Uterus (tissue), 4 donors: Measurements from ENCODE around the gene EMC1. TPM values are rescaled to one million over a fixed set of nuclear protein-coding genes. Genes with fewer than 3 reads are reported as not detected.
"Not testable (repeated sequence)": the region's sequence is repeated elsewhere in the genome, so short reads cannot be mapped to it uniquely, and the experiment has no call there.

Experiments used
- DNase-seq, 2 donors: peaks; one replicate each; pipeline ENCODE4 v3.0.0-alpha.2; 2019 to 2020
- H3K27ac ChIP-seq, 2 donors: fragments of 200-600 bp; sonication (generic); 1 replicate in 1 of 2; 2 replicates in 1 of 2; pipeline ENCODE4 v1.5.1; 2016 to 2018
- H3K27me3 ChIP-seq, 2 donors: fragments of 200-600 bp; sonication (generic); one replicate each; pipeline ENCODE4 v1.5.1; 2018 to 2019; ENCODE audit warnings: control low read depth in 1 of 2
- H3K36me3 ChIP-seq, 2 donors: fragments of 200-600 bp; sonication (generic); one replicate each; pipeline ENCODE4 v1.5.1; 2019; ENCODE audit warnings: control low read depth in 1 of 2
- H3K4me1 ChIP-seq, 2 donors: fragments of 200-600 bp; sonication (generic); one replicate each; pipeline ENCODE4 v1.5.1; 2018 to 2019; ENCODE audit warnings: control low read depth in 1 of 2
- H3K4me3 ChIP-seq, 2 donors: fragments of 200-600 bp; sonication (generic); 1 replicate in 1 of 2; 2 replicates in 1 of 2; pipeline ENCODE4 v1.5.1; 2018 to 2019; ENCODE audit warnings: mild to moderate bottlenecking in 1 of 2
- H3K9me3 ChIP-seq, 2 donors: fragments of 200-600 bp; sonication (generic); one replicate each; pipeline ENCODE4 v1.5.1; 2019; ENCODE audit warnings: control low read depth in 1 of 2
- CTCF ChIP-seq, 4 experiments: fragments of 200-600 bp in 2 of 4; fragments of 450-650 bp in 2 of 4; sonication (generic) in 2 of 4; IDR thresholded peaks; one replicate each; pipeline ENCODE4 v1.5.1; 2016 to 2019; ENCODE audit warnings: antibody characterized with exemption in 4 of 4, mild to moderate bottlenecking in 2 of 4, moderate library complexity in 1 of 4
- POLR2A ChIP-seq, 2 donors: fragments of 450-650 bp; IDR thresholded peaks; one replicate each; pipeline ENCODE4 v1.6.1; 2016; ENCODE audit warnings: antibody characterized with exemption in 2 of 2, mild to moderate bottlenecking in 1 of 2, moderate library complexity in 1 of 2
- intact Hi-C: fragments of 100-400 bp; cut with DNase I; formaldehyde crosslinking; loops from one replicate; pipeline ENCODE4 v1.15.1; 2023; ENCODE audit warnings: low total_unique reads
- total RNA-seq, 4 donors: library from RNA; depleted of rRNA in 3 of 4; stranded (reverse); fragments of >200 nt in 3 of 4; gene quantifications; one replicate each; pipeline versions ENCODE4 v1.1.0 to v1.2.4, GENCODE V29; 2014 to 2023
- donor health status: DM: yes; HTN: yes; CAD: no.

EMC1 gene
- total RNA-seq, 4 donors from 2014 or later, result 19.4 to 63.9 (median 41.3) TPM

- TF ChIP-seq CTCF (IDR thresholded peaks at IDR 0.05) (no peak), POLR2A (IDR thresholded peaks at IDR 0.05) (no peak)
- no peaks in the 10 kb centered on the region for H3K36me3 ChIP-seq
- no peaks in the 10 kb centered on the region for H3K27me3 ChIP-seq
- DNase-seq, result no peak
- no peaks in the 10 kb centered on the region for H3K4me1 ChIP-seq
- intact Hi-C loops, result no loop called here
- H3K9me3 ChIP-seq, result no peaks in the 10 kb centered on the region
- no peak overlapping the region for H3K4me3 ChIP-seq
- H3K27ac ChIP-seq, result no peak overlapping the region
These were observed 36.3 kb upstream of the EMC1 start for GRCh38 chr1:19287436-19288185.

GRCh38 chr1:19285807-19286206 is 34.5 kb upstream of the EMC1 start:
- H3K27me3 ChIP-seq, DNase-seq, H3K4me1 ChIP-seq, H3K27ac ChIP-seq, H3K9me3 ChIP-seq, H3K4me3 ChIP-seq, intact Hi-C loops, H3K36me3 ChIP-seq: not testable (repeated sequence)

- not testable (repeated sequence) for H3K9me3 ChIP-seq, H3K36me3 ChIP-seq
These were observed 34.0 kb upstream of the EMC1 start for GRCh38 chr1:19285366-19285765.

GRCh38 chr1:19284881-19285280 is 33.6 kb upstream of the EMC1 start:
- H3K27me3 ChIP-seq, result no peaks in the 10 kb centered on the region
- no peak overlapping the region for H3K4me3 ChIP-seq
- no peaks in the 10 kb centered on the region for H3K4me1 ChIP-seq
- DNase-seq, result no peak
- H3K27ac ChIP-seq, result no peak overlapping the region
- no peak for TF ChIP-seq CTCF (IDR thresholded peaks at IDR 0.05)
- no peak for TF ChIP-seq POLR2A (IDR thresholded peaks at IDR 0.05)
- intact Hi-C loops, result no loop called here
- no peaks in the 10 kb centered on the region for H3K36me3 ChIP-seq
- no peaks in the 10 kb centered on the region for H3K9me3 ChIP-seq

More at GRCh38 chr1:19285366-19285765, 34.0 kb upstream of the EMC1 start:
- H3K4me1 ChIP-seq, H3K27ac ChIP-seq, DNase-seq, intact Hi-C loops, H3K27me3 ChIP-seq, H3K4me3 ChIP-seq: not testable (repeated sequence)

- H3K9me3 ChIP-seq, result no peaks in the 10 kb centered on the region
- TF ChIP-seq POLR2A (IDR thresholded peaks at IDR 0.05), result no peak
- TF ChIP-seq CTCF (IDR thresholded peaks at IDR 0.05), result no peak
- intact Hi-C loops, result no loop called here
- H3K27me3 ChIP-seq, result no peaks in the 10 kb centered on the region
- H3K4me3 ChIP-seq, result no peak overlapping the region
- H3K36me3 ChIP-seq, result no peaks in the 10 kb centered on the region
- H3K27ac ChIP-seq, result no peak overlapping the region
- no peaks in the 10 kb centered on the region for H3K4me1 ChIP-seq
- DNase-seq, result no peak
These were observed 32.6 kb upstream of the EMC1 start for GRCh38 chr1:19283891-19284290.

- H3K36me3 ChIP-seq, result no peaks in the 10 kb centered on the region
- no peak overlapping the region for H3K4me3 ChIP-seq
- TF ChIP-seq CTCF (IDR thresholded peaks at IDR 0.05) (no peak), POLR2A (IDR thresholded peaks at IDR 0.05) (no peak)
- intact Hi-C loops, result no loop called here
- H3K4me1 ChIP-seq, result no peaks in the 10 kb centered on the region
- no peaks in the 10 kb centered on the region for H3K9me3 ChIP-seq
- H3K27ac ChIP-seq, result no peak overlapping the region
- H3K27me3 ChIP-seq, result no peaks in the 10 kb centered on the region
- DNase-seq, result no peak
These were observed 23.3 kb upstream of the EMC1 start for GRCh38 chr1:19274636-19275035.

GRCh38 chr1:19273844-19274531 is 22.7 kb upstream of the EMC1 start:
- DNase-seq, H3K4me3 ChIP-seq, H3K36me3 ChIP-seq, H3K27ac ChIP-seq, H3K9me3 ChIP-seq, H3K27me3 ChIP-seq, intact Hi-C loops, H3K4me1 ChIP-seq: not testable (repeated sequence)
